HEK293 (cell line): ENCODE measurements around the gene FAM168A.

Experiments used
- CTCF ChIA-PET: fragments of 350-600 bp; formaldehyde crosslinking; extraction: SDS; loops from one replicate; lab custom pipeline; 2021; ENCODE audit warnings: antibody characterized with exemption; lab: Yijun Ruan, JAX
- POLR2A ChIA-PET: fragments of 300-600 bp; formaldehyde crosslinking; extraction: SDS; loops from one replicate; lab custom pipeline; 2020; ENCODE audit warnings: antibody characterized with exemption, inconsistent platforms; lab: Yijun Ruan, JAX
- H3K27ac ChIP-seq: fragments of 200-500 bp; sonication (Bioruptor generic); 2 replicates; pipeline ENCODE4 v1.5.1; 2014; ENCODE audit warnings: low read depth, low read length, control low read depth, inconsistent platforms; ENCODE audit errors: extremely low read depth
- H3K36me3 ChIP-seq, 2 experiments: fragments of 200-500 bp in 1 of 2; sonication (Bioruptor generic) in 1 of 2; 1 replicate in 1 of 2; 2 replicates in 1 of 2; pipeline ENCODE4 v1.5.1; 2014 to 2017; ENCODE audit warnings: inconsistent platforms in 2 of 2, low read length in 2 of 2; ENCODE audit not compliant: control insufficient read depth in 2 of 2, insufficient read depth in 1 of 2
- H3K4me1 ChIP-seq: fragments of 200-500 bp; sonication (Bioruptor generic); 2 replicates; pipeline ENCODE4 v1.5.1; 2014; ENCODE audit warnings: mild to moderate bottlenecking, low read length, inconsistent platforms; ENCODE audit not compliant: control insufficient read depth, insufficient read depth
- H3K4me3 ChIP-seq: 2 replicates; pipeline ENCODE4 v1.5.1; 2011; ENCODE audit warnings: low read depth, mild to moderate bottlenecking, control low read depth, low read length, moderate library complexity
- H3K9me3 ChIP-seq: fragments of 200-500 bp; sonication (Bioruptor generic); 2 replicates; pipeline ENCODE4 v1.5.1; 2014; ENCODE audit warnings: low read depth, low read length, inconsistent platforms; ENCODE audit not compliant: control insufficient read depth, insufficient read depth
- KLF8 ChIP-seq: fragments of 450-650 bp; formaldehyde crosslinking; IDR thresholded peaks from 2 replicates; pipeline ENCODE4 v1.5.1; 2016; ENCODE audit warnings: missing biosample characterization, missing genetic modification characterization
- MYNN ChIP-seq: fragments of 450-650 bp; formaldehyde crosslinking; IDR thresholded peaks from 2 replicates; pipeline ENCODE4 v1.5.1; 2016; ENCODE audit warnings: missing biosample characterization, missing genetic modification characterization, borderline replicate concordance
- SCRT2 ChIP-seq: fragments of 450-650 bp; formaldehyde crosslinking; IDR thresholded peaks from 2 replicates; pipeline ENCODE4 v1.5.1; 2016; ENCODE audit warnings: missing biosample characterization, missing genetic modification characterization
- SP2 ChIP-seq: fragments of 450-650 bp; formaldehyde crosslinking; IDR thresholded peaks from 2 replicates; pipeline ENCODE4 v1.5.1; 2016; ENCODE audit warnings: missing biosample characterization, missing genetic modification characterization
- SP7 ChIP-seq: fragments of 450-650 bp; formaldehyde crosslinking; IDR thresholded peaks from 2 replicates; pipeline ENCODE4 v1.5.1; 2016; ENCODE audit warnings: missing biosample characterization, missing genetic modification characterization
- YY1 ChIP-seq: fragments of 450-650 bp; formaldehyde crosslinking; IDR thresholded peaks from 2 replicates; pipeline ENCODE4 v1.5.1; 2018; ENCODE audit warnings: missing biosample characterization, missing genetic modification characterization
- ZFP37 ChIP-seq: fragments of 450-650 bp; formaldehyde crosslinking; IDR thresholded peaks from 2 replicates; pipeline ENCODE4 v1.5.1; 2016; ENCODE audit warnings: missing biosample characterization, missing genetic modification characterization
- ZNF223 ChIP-seq: fragments of 450-650 bp; formaldehyde crosslinking; IDR thresholded peaks from 2 replicates; pipeline ENCODE4 v1.5.1; 2016; ENCODE audit warnings: missing biosample characterization, missing genetic modification characterization
- ZNF302 ChIP-seq: fragments of 450-650 bp; formaldehyde crosslinking; IDR thresholded peaks from 2 replicates; pipeline ENCODE4 v1.5.1; 2016; ENCODE audit warnings: missing biosample characterization, missing genetic modification characterization, low read depth
- ZNF324 ChIP-seq: fragments of 450-650 bp; formaldehyde crosslinking; IDR thresholded peaks from 2 replicates; pipeline ENCODE4 v1.5.1; 2016; ENCODE audit warnings: missing biosample characterization, missing genetic modification characterization
- ZNF571 ChIP-seq: fragments of 450-650 bp; formaldehyde crosslinking; IDR thresholded peaks from 2 replicates; pipeline ENCODE4 v1.5.0; 2017; ENCODE audit warnings: missing biosample characterization, missing genetic modification characterization
- ZNF624 ChIP-seq: fragments of 450-650 bp; formaldehyde crosslinking; IDR thresholded peaks from 2 replicates; pipeline ENCODE4 v1.5.1; 2017; ENCODE audit warnings: missing biosample characterization, missing genetic modification characterization
- TF ChIP-seq, protein P1 (sequence below): fragments of 450-650 bp; formaldehyde crosslinking; IDR thresholded peaks from 2 replicates; pipeline ENCODE4 v1.5.1; 2017; ENCODE audit warnings: missing biosample characterization, missing genetic modification characterization
- TF ChIP-seq, protein P2 (sequence below): fragments of 450-650 bp; formaldehyde crosslinking; IDR thresholded peaks from 2 replicates; pipeline ENCODE4 v1.5.1; 2016; ENCODE audit warnings: missing biosample characterization, missing genetic modification characterization, borderline replicate concordance
- TF ChIP-seq, protein P3 (sequence below): IDR thresholded peaks from 2 replicates; pipeline ENCODE4 v1.6.1; 2011; ENCODE audit warnings: mild to moderate bottlenecking, low read depth, low read length, borderline replicate concordance
- TF ChIP-seq, protein P4 (sequence below): fragments of 450-650 bp; IDR thresholded peaks from 2 replicates; pipeline ENCODE4 v1.5.1; 2018; ENCODE audit warnings: missing biosample characterization, mild to moderate bottlenecking, missing genetic modification characterization

The FAM168A gene

DNA sequence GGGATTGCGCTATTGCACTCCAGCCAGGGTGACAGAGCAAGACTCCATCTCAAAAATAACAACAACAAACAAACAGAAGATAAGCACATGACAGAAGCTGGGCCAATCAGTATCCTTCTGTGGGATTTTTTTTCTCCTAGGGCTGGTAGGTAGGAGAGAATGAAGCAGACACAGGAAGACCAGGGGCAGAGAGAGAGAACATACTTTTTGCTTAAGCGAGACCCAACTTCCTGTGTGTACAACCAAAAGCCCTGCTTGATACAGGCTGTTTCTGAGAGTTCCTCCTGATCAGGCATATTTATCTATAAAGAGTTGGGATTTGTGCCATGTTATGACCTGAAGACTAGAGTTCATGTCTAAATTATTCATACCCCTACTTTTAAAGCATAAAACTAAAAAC lies 36.1 kb upstream of the FAM168A start:
- Histone ChIP-seq H3K36me3 (no peaks in the 10 kb centered on the region), H3K4me3 (no peak overlapping the region), H3K27ac (no peak overlapping the region), H3K9me3 (no peaks in the 10 kb centered on the region), H3K4me1 (no peaks in the 10 kb centered on the region)
- TF ChIP-seq ZNF624 (no peak), SCRT2 (tag by site-specific recombination) (no peak), ZNF302 (no peak), ZNF223 (no peak), MYNN (tag by site-specific recombination) (no peak), KLF8 (no peak), SP2 (tag by site-specific recombination) (no peak)
- TF ChIP-seq, protein P1, sequence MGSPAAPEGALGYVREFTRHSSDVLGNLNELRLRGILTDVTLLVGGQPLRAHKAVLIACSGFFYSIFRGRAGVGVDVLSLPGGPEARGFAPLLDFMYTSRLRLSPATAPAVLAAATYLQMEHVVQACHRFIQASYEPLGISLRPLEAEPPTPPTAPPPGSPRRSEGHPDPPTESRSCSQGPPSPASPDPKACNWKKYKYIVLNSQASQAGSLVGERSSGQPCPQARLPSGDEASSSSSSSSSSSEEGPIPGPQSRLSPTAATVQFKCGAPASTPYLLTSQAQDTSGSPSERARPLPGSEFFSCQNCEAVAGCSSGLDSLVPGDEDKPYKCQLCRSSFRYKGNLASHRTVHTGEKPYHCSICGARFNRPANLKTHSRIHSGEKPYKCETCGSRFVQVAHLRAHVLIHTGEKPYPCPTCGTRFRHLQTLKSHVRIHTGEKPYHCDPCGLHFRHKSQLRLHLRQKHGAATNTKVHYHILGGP (tag by site-specific recombination) = no peak
- TF ChIP-seq, protein P2, sequence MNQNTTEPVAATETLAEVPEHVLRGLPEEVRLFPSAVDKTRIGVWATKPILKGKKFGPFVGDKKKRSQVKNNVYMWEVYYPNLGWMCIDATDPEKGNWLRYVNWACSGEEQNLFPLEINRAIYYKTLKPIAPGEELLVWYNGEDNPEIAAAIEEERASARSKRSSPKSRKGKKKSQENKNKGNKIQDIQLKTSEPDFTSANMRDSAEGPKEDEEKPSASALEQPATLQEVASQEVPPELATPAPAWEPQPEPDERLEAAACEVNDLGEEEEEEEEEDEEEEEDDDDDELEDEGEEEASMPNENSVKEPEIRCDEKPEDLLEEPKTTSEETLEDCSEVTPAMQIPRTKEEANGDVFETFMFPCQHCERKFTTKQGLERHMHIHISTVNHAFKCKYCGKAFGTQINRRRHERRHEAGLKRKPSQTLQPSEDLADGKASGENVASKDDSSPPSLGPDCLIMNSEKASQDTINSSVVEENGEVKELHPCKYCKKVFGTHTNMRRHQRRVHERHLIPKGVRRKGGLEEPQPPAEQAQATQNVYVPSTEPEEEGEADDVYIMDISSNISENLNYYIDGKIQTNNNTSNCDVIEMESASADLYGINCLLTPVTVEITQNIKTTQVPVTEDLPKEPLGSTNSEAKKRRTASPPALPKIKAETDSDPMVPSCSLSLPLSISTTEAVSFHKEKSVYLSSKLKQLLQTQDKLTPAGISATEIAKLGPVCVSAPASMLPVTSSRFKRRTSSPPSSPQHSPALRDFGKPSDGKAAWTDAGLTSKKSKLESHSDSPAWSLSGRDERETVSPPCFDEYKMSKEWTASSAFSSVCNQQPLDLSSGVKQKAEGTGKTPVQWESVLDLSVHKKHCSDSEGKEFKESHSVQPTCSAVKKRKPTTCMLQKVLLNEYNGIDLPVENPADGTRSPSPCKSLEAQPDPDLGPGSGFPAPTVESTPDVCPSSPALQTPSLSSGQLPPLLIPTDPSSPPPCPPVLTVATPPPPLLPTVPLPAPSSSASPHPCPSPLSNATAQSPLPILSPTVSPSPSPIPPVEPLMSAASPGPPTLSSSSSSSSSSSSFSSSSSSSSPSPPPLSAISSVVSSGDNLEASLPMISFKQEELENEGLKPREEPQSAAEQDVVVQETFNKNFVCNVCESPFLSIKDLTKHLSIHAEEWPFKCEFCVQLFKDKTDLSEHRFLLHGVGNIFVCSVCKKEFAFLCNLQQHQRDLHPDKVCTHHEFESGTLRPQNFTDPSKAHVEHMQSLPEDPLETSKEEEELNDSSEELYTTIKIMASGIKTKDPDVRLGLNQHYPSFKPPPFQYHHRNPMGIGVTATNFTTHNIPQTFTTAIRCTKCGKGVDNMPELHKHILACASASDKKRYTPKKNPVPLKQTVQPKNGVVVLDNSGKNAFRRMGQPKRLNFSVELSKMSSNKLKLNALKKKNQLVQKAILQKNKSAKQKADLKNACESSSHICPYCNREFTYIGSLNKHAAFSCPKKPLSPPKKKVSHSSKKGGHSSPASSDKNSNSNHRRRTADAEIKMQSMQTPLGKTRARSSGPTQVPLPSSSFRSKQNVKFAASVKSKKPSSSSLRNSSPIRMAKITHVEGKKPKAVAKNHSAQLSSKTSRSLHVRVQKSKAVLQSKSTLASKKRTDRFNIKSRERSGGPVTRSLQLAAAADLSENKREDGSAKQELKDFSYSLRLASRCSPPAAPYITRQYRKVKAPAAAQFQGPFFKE (tag by site-specific recombination) = no peak
- ChIA-PET CTCF (interaction anchor here (0.7 to 1.1 kb wide), 2 partner anchors 27 to 30 kb away, joined by 4 to 5 read pairs; no protein-coding TSS in a partner anchor), POLR2A (no interaction called here)

DNA sequence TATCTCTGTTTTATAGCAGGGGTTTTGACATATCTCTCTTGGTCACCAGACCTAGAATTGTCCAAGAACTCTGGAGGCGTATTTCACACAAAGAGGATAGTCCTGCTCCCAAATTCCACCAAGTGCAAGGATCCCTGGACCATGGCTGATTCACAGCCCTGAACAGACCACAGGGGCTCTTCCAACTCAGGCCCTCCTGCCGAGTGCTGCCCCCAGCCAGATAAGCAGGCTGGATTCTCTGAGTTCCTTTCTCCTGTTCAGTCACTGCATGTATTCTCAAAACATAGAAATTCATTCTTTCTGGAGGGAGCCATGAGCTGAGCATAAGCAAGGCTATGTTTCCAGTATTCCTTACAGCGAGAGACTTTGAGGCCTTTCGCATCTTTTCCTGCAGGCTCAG lies 35.1 kb upstream of the FAM168A start:
- POLR2A ChIA-PET = interaction anchor here (0.6 kb wide), 1 partner anchor 192 kb away, joined by 4 read pairs; no protein-coding TSS in a partner anchor
- no peak for TF ChIP-seq SP7 (tag by site-specific recombination)
- TF ChIP-seq, protein P3, sequence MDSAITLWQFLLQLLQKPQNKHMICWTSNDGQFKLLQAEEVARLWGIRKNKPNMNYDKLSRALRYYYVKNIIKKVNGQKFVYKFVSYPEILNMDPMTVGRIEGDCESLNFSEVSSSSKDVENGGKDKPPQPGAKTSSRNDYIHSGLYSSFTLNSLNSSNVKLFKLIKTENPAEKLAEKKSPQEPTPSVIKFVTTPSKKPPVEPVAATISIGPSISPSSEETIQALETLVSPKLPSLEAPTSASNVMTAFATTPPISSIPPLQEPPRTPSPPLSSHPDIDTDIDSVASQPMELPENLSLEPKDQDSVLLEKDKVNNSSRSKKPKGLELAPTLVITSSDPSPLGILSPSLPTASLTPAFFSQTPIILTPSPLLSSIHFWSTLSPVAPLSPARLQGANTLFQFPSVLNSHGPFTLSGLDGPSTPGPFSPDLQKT = no peak
- no peak for TF ChIP-seq ZNF223
- TF ChIP-seq ZNF571 (tag by site-specific recombination) = no peak
- no peak for TF ChIP-seq ZNF324
- no peak for TF ChIP-seq ZFP37 (tag by site-specific recombination)
- TF ChIP-seq, protein P4, sequence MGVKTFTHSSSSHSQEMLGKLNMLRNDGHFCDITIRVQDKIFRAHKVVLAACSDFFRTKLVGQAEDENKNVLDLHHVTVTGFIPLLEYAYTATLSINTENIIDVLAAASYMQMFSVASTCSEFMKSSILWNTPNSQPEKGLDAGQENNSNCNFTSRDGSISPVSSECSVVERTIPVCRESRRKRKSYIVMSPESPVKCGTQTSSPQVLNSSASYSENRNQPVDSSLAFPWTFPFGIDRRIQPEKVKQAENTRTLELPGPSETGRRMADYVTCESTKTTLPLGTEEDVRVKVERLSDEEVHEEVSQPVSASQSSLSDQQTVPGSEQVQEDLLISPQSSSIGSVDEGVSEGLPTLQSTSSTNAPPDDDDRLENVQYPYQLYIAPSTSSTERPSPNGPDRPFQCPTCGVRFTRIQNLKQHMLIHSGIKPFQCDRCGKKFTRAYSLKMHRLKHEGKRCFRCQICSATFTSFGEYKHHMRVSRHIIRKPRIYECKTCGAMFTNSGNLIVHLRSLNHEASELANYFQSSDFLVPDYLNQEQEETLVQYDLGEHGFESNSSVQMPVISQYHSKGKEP = no peak
- TF ChIP-seq YY1 = no peak

More for the DNA sequence above, 35.1 kb upstream of the FAM168A start:
- no peak overlapping the region for H3K27ac ChIP-seq
- no peaks in the 10 kb centered on the region for H3K4me1 ChIP-seq
- no peaks in the 10 kb centered on the region for H3K36me3 ChIP-seq
- CTCF ChIA-PET = interaction anchor here (1.0 kb wide), 1 partner anchor 10 kb away, joined by 3 read pairs; no protein-coding TSS in a partner anchor
- no peak overlapping the region for H3K4me3 ChIP-seq
- H3K9me3 ChIP-seq = no peaks in the 10 kb centered on the region
